Activated CD8-positive, alpha-beta T cell treated with anti-CD3 and anti-CD28 coated beads for 36 hours (primary cell): Measurements from ENCODE around the gene MOCS3. TPM values are rescaled to one million over a fixed set of nuclear protein-coding genes. Genes with fewer than 3 reads are reported as not detected.

Experiments used
- ATAC-seq: fragments of 200-7000 bp; cut with Tn5 transposase; one replicate; pipeline ENCODE4 v1.10.0; 2021; ENCODE audit warnings: mild to moderate bottlenecking, moderate library complexity
- CTCF ChIA-PET: fragments of 350-600 bp; sonication (Branson Sonifier 250); formaldehyde crosslinking; loops from one replicate; lab custom pipeline; 2021; ENCODE audit warnings: antibody characterized with exemption; lab: Charles Lee
- POLR2A ChIA-PET: fragments of 350-600 bp; sonication (Branson Sonifier 250); formaldehyde crosslinking; loops from one replicate; lab custom pipeline; 2021; ENCODE audit warnings: antibody characterized with exemption; lab: Charles Lee
- DNase-seq: peaks from one replicate; pipeline ENCODE4 v3.0.0-alpha.2; 2020
- H3K27ac Mint-ChIP-seq: one replicate; pipeline ENCODE4 v1.8.0; 2021; ENCODE audit warnings: mild to moderate bottlenecking, mixed read lengths
- H3K27me3 Mint-ChIP-seq: one replicate; pipeline ENCODE4 v1.8.0; 2021; ENCODE audit warnings: mixed read lengths
- H3K36me3 Mint-ChIP-seq: one replicate; pipeline ENCODE4 v1.8.0; 2021; ENCODE audit warnings: low read depth, mixed read lengths
- H3K4me1 Mint-ChIP-seq: one replicate; pipeline ENCODE4 v1.8.0; 2021; ENCODE audit warnings: low read depth, mixed read lengths
- H3K4me3 Mint-ChIP-seq: one replicate; pipeline ENCODE4 v1.8.0; 2021; ENCODE audit warnings: mild to moderate bottlenecking, moderate library complexity, mixed read lengths
- H3K9me3 Mint-ChIP-seq: one replicate; pipeline ENCODE4 v1.8.0; 2021; ENCODE audit warnings: mixed read lengths
- intact Hi-C: fragments of 100-400 bp; cut with micrococcal nuclease; formaldehyde crosslinking; loops from one replicate; pipeline ENCODE4 v1.10.0; 2022
- total RNA-seq, 2 experiments: library from RNA; stranded (reverse); gene quantifications; one replicate each; pipeline ENCODE4 v1.2.3, GENCODE V29; 2021
- TF ChIP-seq, protein P1 (sequence below): fragments of 200-600 bp; IDR thresholded peaks from one replicate; pipeline ENCODE4 v1.8.0; 2022; ENCODE audit warnings: antibody characterized with exemption, mild to moderate bottlenecking

Gene MOCS3
- total RNA-seq, 2 experiments from 2014 or later, result 4.6 TPM

DNA sequence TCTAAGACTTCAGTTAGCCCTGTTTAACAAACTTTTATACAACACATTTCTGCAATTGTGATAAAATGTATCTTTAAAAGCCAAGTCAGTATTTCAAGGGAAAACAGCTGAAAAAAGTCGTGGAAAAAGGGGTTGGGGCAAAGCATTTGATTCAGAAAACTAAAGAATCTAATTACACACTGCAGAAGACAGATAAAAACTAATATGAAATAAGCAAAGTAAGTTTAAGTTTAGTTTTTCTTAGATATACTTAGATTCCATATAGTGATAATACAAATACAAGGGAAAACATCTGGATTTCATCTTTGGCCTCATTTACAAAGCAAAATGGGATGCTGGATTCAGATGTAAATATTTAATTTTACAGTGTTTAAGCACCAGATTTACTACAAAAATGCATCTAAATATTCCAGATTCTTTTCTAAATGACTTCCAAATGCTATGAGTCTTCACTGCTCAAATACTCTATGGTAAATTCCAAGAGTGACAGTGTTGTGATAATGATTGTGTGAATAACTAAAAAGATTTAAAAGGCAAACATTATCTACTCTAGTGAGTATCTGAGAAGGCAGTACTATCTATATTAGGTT, 25.8 kb upstream of the MOCS3 start:
- TF ChIP-seq, protein P1, sequence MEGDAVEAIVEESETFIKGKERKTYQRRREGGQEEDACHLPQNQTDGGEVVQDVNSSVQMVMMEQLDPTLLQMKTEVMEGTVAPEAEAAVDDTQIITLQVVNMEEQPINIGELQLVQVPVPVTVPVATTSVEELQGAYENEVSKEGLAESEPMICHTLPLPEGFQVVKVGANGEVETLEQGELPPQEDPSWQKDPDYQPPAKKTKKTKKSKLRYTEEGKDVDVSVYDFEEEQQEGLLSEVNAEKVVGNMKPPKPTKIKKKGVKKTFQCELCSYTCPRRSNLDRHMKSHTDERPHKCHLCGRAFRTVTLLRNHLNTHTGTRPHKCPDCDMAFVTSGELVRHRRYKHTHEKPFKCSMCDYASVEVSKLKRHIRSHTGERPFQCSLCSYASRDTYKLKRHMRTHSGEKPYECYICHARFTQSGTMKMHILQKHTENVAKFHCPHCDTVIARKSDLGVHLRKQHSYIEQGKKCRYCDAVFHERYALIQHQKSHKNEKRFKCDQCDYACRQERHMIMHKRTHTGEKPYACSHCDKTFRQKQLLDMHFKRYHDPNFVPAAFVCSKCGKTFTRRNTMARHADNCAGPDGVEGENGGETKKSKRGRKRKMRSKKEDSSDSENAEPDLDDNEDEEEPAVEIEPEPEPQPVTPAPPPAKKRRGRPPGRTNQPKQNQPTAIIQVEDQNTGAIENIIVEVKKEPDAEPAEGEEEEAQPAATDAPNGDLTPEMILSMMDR, result no peak
- no peak for ATAC-seq
- Mint-ChIP-seq H3K36me3 (peaks cover 50% of the 10 kb centered on the region), H3K9me3 (no peaks in the 10 kb centered on the region), H3K4me1 (peaks cover 23% of the 10 kb centered on the region), H3K27ac (peak overlapping the region; percentile 95), H3K4me3 (peak overlapping the region; percentile 78), H3K27me3 (no peaks in the 10 kb centered on the region)
- intact Hi-C loops, result no loop called here
- no peak for DNase-seq
- POLR2A ChIA-PET, result interaction anchor here (0.7 to 6.2 kb wide), 9 partner anchors 12 to 209 kb away, joined by 3 to 85 read pairs (median 7); partner anchors contain the start of genes BCAS4, DPM1 and MOCS3
- CTCF ChIA-PET, result interaction anchor here (1.7 to 17.7 kb wide), 3 partner anchors 7 to 139 kb away, joined by 5 to 253 read pairs (median 10); partner anchors contain the start of gene BCAS4

DNA sequence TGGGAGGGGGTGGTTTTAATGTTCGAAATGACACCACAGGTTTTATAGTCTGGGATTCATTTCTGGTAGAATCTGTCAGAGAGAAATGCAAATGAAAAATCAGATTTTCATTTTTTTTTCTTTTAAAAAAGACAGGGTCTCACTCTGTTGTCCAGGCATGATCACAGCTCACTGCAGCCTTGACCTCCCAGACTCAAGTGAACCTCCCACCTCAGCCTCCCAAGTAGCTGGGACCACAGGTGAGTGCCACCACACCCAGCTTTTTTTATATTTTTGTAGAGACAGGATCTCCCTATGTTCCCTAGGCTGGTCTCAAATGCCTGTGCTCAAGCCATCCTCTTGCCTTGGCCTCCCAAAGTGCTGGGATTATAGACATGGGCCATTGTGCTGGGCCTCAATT, 25.0 kb upstream of the MOCS3 start:
- ATAC-seq, result no peak
- DNase-seq, result no peak
- peaks cover 46% of the 10 kb centered on the region for H3K36me3 Mint-ChIP-seq
- intact Hi-C loops, result no loop called here
- POLR2A ChIA-PET, result interaction anchor here (6.2 kb wide), 1 partner anchor 24 kb away, joined by 85 read pairs; the partner anchor contains the start of genes DPM1 and MOCS3
- H3K4me3 Mint-ChIP-seq, result no peak overlapping the region
- TF ChIP-seq, protein P1, result no peak
- CTCF ChIA-PET, result interaction anchor here (1.2 to 17.7 kb wide), 3 partner anchors 8 to 140 kb away, joined by 4 to 253 read pairs (median 10); partner anchors contain the start of genes BCAS4, DPM1 and MOCS3
- no peaks in the 10 kb centered on the region for H3K27me3 Mint-ChIP-seq
- peaks cover 17% of the 10 kb centered on the region for H3K4me1 Mint-ChIP-seq
- no peaks in the 10 kb centered on the region for H3K9me3 Mint-ChIP-seq
- peak overlapping the region; percentile 42 for H3K27ac Mint-ChIP-seq

- ChIA-PET CTCF (interaction anchor here (0.7 to 2.4 kb wide), 3 partner anchors 10 to 47 kb away, joined by 3 to 10 read pairs (median 5); partner anchors contain the start of gene ADNP), POLR2A (no interaction called here)
- no peaks in the 10 kb centered on the region for H3K9me3 Mint-ChIP-seq
- H3K36me3 Mint-ChIP-seq, result peaks cover 36% of the 10 kb centered on the region
- H3K27me3 Mint-ChIP-seq, result no peaks in the 10 kb centered on the region
- intact Hi-C loops, result no loop called here
- ATAC-seq, result no peak
- TF ChIP-seq, protein P1, result no peak
- H3K4me3 Mint-ChIP-seq, result no peak overlapping the region
- H3K4me1 Mint-ChIP-seq, result no peaks in the 10 kb centered on the region
- DNase-seq, result no peak
- no peak overlapping the region for H3K27ac Mint-ChIP-seq
Measured at GRCh38 chr20:50943069-50943468, 15.5 kb upstream of the MOCS3 start.

DNA sequence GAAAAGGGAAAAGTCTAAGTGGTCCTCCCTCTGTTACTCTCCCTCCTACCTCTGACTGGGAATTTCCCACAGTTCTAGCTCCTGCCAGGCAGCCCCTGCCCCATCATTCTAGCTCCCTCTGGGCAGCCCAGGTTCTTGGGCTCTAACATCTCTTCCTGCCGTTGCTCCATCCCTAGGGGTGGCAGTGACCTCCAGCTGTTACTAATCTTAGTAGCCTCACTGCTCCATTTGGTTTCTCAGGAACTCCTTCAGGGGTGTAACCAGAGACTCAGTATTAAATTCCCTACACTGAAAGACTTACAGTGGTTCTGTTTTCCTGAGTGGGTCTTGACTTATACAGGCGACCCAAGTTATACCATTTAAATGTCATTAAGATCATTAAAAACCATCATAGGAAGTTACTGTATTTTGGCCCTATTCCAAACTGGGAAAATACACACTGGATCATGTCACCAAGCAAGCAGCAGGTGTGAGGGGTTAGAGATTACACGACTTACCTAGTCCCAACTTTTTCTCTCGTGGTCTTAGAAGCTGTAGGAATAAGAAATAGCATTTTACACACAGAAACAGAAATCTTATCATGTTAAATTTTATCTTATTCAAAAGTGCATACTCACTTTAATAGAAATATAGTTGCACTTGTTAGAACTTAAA, 10.4 kb upstream of the MOCS3 start:
- Mint-ChIP-seq H3K4me1 (peaks cover 6% of the 10 kb centered on the region), H3K27me3 (no peaks in the 10 kb centered on the region), H3K36me3 (peaks cover 43% of the 10 kb centered on the region), H3K9me3 (no peaks in the 10 kb centered on the region), H3K4me3 (no peak overlapping the region), H3K27ac (no peak overlapping the region)
- ChIA-PET CTCF (interaction anchor here (2.1 to 2.6 kb wide), 2 partner anchors 20 to 154 kb away, joined by 7 to 10 read pairs; partner anchors contain the start of gene BCAS4), POLR2A (interaction anchor here (0.6 to 1.8 kb wide), 4 partner anchors 8 to 153 kb away, joined by 3 to 5 read pairs (median 4); partner anchors contain the start of genes ADNP, BCAS4, DPM1 and MOCS3)
- TF ChIP-seq, protein P1, result no peak
- intact Hi-C loops, result no loop called here
- ATAC-seq (no peak), DNase-seq (no peak)
